Suprapubic skin (tissue), 4 donors: ENCODE data around the gene CHST10.

Experiments
- EP300 ChIP-seq: sonication (generic); formaldehyde crosslinking; IDR thresholded peaks from one replicate; pipeline ENCODE4 v1.6.1; 2017; ENCODE audit warnings: antibody characterized with exemption
- POLR2A ChIP-seq, 2 donors: fragments of 450-650 bp; IDR thresholded peaks; one replicate each; pipeline ENCODE4 v1.6.1; 2017; ENCODE audit warnings: antibody characterized with exemption in 2 of 2, mild to moderate bottlenecking in 2 of 2, moderate library complexity in 2 of 2
- POLR2AphosphoS5 ChIP-seq, 3 donors: sonication (generic); formaldehyde crosslinking; IDR thresholded peaks; one replicate each; pipeline ENCODE4 v1.6.1; 2017; ENCODE audit warnings: antibody characterized with exemption in 3 of 3
- TF ChIP-seq, protein P1 (sequence below), 2 donors: fragments of 200-600 bp in 1 of 2; fragments of 450-650 bp in 1 of 2; sonication (generic) in 1 of 2; IDR thresholded peaks; one replicate each; pipeline ENCODE4 v1.5.1; 2016 to 2019; ENCODE audit warnings: antibody characterized with exemption in 2 of 2, mild to moderate bottlenecking in 1 of 2, moderate library complexity in 1 of 2

GRCh38 chr2:100358554-100358953 is 58.9 kb downstream of the CHST10 start:
- TF ChIP-seq POLR2AphosphoS5 (IDR thresholded peaks at IDR 0.05) (no peak), POLR2A (IDR thresholded peaks at IDR 0.05) (no peak), EP300 (no peak)
- TF ChIP-seq, protein P1, sequence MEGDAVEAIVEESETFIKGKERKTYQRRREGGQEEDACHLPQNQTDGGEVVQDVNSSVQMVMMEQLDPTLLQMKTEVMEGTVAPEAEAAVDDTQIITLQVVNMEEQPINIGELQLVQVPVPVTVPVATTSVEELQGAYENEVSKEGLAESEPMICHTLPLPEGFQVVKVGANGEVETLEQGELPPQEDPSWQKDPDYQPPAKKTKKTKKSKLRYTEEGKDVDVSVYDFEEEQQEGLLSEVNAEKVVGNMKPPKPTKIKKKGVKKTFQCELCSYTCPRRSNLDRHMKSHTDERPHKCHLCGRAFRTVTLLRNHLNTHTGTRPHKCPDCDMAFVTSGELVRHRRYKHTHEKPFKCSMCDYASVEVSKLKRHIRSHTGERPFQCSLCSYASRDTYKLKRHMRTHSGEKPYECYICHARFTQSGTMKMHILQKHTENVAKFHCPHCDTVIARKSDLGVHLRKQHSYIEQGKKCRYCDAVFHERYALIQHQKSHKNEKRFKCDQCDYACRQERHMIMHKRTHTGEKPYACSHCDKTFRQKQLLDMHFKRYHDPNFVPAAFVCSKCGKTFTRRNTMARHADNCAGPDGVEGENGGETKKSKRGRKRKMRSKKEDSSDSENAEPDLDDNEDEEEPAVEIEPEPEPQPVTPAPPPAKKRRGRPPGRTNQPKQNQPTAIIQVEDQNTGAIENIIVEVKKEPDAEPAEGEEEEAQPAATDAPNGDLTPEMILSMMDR (IDR thresholded peaks at IDR 0.05) = no peak
